ENCODE data around the gene DLGAP4. TPM values are rescaled to one million over a fixed set of nuclear protein-coding genes. Genes with fewer than 3 reads are reported as not detected.

Gene DLGAP4
- total and polyA plus RNA-seq, 2 of the 13 experiments (the other 11 are each of a cell fraction or from before 2014, with no cell fraction given), result 15.2 to 26.7 TPM

DNA sequence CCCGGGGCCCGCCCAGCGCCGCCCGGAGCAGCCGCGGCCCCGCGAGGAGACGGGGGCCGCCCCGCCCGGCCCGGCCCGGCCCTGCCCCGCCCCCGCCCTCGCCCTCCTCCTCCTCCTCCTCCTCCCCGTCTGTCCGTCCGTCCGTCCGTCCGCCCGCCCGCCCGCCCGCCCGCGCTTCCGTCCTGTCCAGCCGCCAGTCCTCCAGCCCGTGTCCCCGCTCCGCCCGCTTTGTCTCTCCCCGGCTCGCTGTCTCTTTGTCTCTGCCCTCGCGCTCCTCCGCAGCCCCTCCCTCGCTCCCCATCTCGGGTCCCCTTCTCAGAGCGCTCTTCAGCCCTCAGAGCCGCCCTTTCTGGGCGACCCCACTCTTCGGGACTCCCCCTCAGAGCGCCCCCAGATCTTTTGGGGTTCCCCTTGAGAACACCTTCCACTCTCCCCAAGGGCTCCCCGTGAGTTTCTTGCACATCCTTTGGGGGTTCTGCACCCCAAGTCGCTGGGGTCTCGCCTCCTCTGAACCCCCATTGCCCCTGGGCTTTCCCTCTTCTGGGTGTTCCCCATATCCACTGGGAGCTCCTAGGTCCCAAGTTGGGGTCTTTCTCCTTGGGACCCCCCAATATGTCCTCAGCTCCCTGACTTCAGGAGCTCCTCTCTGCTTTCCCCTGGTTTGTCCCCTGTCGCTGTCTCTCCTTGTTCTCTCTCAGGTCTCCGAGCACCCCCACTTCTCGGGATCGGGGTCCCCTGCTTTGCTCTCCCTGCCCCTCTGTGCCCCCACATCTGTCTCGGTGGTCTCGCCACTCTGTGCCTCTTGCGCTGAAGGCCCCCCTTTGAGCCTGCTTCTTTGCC lies 155.7 kb downstream of the DLGAP4 start (continued):
- TF ChIP-seq FOXJ3 (CRISPR knock-in tag; IDR thresholded peaks at IDR 0.05; ENCODE audit: borderline replicate concordance) (no peak), TMF1 (CRISPR knock-in tag; IDR thresholded peaks at IDR 0.05; ENCODE audit: low read depth) (no peak), ZNF879 (CRISPR knock-in tag; IDR thresholded peaks at IDR 0.05) (no peak), TAF1 (CRISPR knock-in tag; IDR thresholded peaks at IDR 0.05) (peak; percentile 43), ZBTB8A (CRISPR knock-in tag; IDR thresholded peaks at IDR 0.05; ENCODE audit: borderline replicate concordance, low read depth) (no peak), MEF2D (CRISPR knock-in tag; IDR thresholded peaks at IDR 0.05) (peak; percentile 61), ZNF234 (CRISPR knock-in tag; conservative IDR thresholded peaks at IDR 0.05) (peak; percentile 75; the same call in 1 of the 2 replicates), ZNF652 (CRISPR knock-in tag; IDR thresholded peaks at IDR 0.05; ENCODE audit: borderline replicate concordance, low read depth) (no peak), ZNF354B (CRISPR knock-in tag; IDR thresholded peaks at IDR 0.05) (no peak), STAT5B (CRISPR knock-in tag; IDR thresholded peaks at IDR 0.05) (no peak), PBX3 (CRISPR knock-in tag; IDR thresholded peaks at IDR 0.05; ENCODE audit: borderline replicate concordance) (no peak), ZNF512 (CRISPR knock-in tag; IDR thresholded peaks at IDR 0.05) (no peak), NR3C1 (CRISPR knock-in tag; IDR thresholded peaks at IDR 0.05) (no peak), ATAD3A (CRISPR knock-in tag; IDR thresholded peaks at IDR 0.05) (no peak), ZNF430 (CRISPR knock-in tag; IDR thresholded peaks at IDR 0.05) (peak; percentile 66; the same call in 1 of the 2 replicates), ZMYM4 (CRISPR knock-in tag; IDR thresholded peaks at IDR 0.05) (no peak), PRPF4 (IDR thresholded peaks at IDR 0.05; ENCODE audit: low read depth, low read length, poor library complexity, severe bottlenecking) (no peak), ZNF343 (CRISPR knock-in tag; IDR thresholded peaks at IDR 0.05) (no peak), RFX1 (IDR thresholded peaks at IDR 0.05) (no peak), ELK4 (CRISPR knock-in tag; IDR thresholded peaks at IDR 0.05; ENCODE audit: borderline replicate concordance) (no peak)
- TF ChIP-seq, protein P1, sequence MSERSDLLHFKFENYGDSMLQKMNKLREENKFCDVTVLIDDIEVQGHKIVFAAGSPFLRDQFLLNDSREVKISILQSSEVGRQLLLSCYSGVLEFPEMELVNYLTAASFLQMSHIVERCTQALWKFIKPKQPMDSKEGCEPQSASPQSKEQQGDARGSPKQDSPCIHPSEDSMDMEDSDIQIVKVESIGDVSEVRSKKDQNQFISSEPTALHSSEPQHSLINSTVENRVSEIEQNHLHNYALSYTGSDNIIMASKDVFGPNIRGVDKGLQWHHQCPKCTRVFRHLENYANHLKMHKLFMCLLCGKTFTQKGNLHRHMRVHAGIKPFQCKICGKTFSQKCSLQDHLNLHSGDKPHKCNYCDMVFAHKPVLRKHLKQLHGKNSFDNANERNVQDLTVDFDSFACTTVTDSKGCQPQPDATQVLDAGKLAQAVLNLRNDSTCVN (CRISPR knock-in tag; IDR thresholded peaks at IDR 0.05; ENCODE audit: borderline replicate concordance), result no peak
- TF ChIP-seq, protein P2, sequence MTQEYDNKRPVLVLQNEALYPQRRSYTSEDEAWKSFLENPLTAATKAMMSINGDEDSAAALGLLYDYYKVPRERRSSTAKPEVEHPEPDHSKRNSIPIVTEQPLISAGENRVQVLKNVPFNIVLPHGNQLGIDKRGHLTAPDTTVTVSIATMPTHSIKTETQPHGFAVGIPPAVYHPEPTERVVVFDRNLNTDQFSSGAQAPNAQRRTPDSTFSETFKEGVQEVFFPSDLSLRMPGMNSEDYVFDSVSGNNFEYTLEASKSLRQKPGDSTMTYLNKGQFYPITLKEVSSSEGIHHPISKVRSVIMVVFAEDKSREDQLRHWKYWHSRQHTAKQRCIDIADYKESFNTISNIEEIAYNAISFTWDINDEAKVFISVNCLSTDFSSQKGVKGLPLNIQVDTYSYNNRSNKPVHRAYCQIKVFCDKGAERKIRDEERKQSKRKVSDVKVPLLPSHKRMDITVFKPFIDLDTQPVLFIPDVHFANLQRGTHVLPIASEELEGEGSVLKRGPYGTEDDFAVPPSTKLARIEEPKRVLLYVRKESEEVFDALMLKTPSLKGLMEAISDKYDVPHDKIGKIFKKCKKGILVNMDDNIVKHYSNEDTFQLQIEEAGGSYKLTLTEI (CRISPR knock-in tag; conservative IDR thresholded peaks at IDR 0.05), result no peak
- TF ChIP-seq, protein P3, sequence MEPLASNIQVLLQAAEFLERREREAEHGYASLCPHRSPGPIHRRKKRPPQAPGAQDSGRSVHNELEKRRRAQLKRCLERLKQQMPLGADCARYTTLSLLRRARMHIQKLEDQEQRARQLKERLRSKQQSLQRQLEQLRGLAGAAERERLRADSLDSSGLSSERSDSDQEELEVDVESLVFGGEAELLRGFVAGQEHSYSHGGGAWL (CRISPR knock-in tag; IDR thresholded peaks at IDR 0.05), result 0 out of 2 replicates have a peak, but pooled peaks have one; percentile 11

Measured in HepG2 (cell line).